Right atrium auricular region (tissue), 2 donors: Measurements from ENCODE around the gene NOCT. TPM values are rescaled to one million over a fixed set of nuclear protein-coding genes. Genes with fewer than 3 reads are reported as not detected.

Experiments
- DNase-seq: peaks from one replicate; pipeline ENCODE4 v3.0.0-alpha.2; 2019; ENCODE audit warnings: low spot score
- H3K27ac ChIP-seq, 2 donors: fragments of 200-600 bp; sonication (generic); 1 replicate in 1 of 2; 2 replicates in 1 of 2; pipeline ENCODE4 v1.5.1; 2016 to 2019
- H3K27me3 ChIP-seq, 2 donors: fragments of 200-600 bp; sonication (generic); one replicate each; pipeline versions ENCODE4 v1.5.1 to v1.6.0; 2017 to 2019
- H3K36me3 ChIP-seq: fragments of 200-600 bp; sonication (generic); one replicate; pipeline ENCODE4 v1.5.1; 2016
- H3K4me1 ChIP-seq, 2 donors: fragments of 200-600 bp; sonication (generic); one replicate each; pipeline versions ENCODE4 v1.5.1 to v1.6.0; 2017 to 2019
- H3K4me3 ChIP-seq, 2 donors: fragments of 200-600 bp; sonication (generic); 1 replicate in 1 of 2; 2 replicates in 1 of 2; pipeline ENCODE4 v1.5.1; 2017 to 2019; ENCODE audit warnings: mild to moderate bottlenecking in 1 of 2, moderate library complexity in 1 of 2
- H3K9me3 ChIP-seq, 2 donors: fragments of 200-600 bp; sonication (generic); one replicate each; pipeline ENCODE4 v1.5.1; 2019
- CTCF ChIP-seq, 2 donors: fragments of 200-600 bp; sonication (generic); IDR thresholded peaks; one replicate each; pipeline ENCODE4 v1.5.1; 2019; ENCODE audit warnings: antibody characterized with exemption in 2 of 2
- total RNA-seq, 2 donors: library from RNA; depleted of rRNA; stranded (reverse); fragments of >200 nt; gene quantifications; one replicate each; pipeline ENCODE4 v1.1.0, GENCODE V29; 2016

The NOCT gene
- total RNA-seq, 2 donors from 2014 or later = 6.7 to 6.8 TPM

GRCh38 chr4:139030614-139031235 is 15.1 kb downstream of the NOCT start:
- no peaks in the 10 kb centered on the region for H3K9me3 ChIP-seq
- H3K27ac ChIP-seq = peak overlapping the region; percentile 77 to 89
- DNase-seq = peak; percentile 82
- peaks cover 0 to 29% of the 10 kb centered on the region in 2 donors for H3K4me1 ChIP-seq
- TF ChIP-seq CTCF (IDR thresholded peaks at IDR 0.05) = peak; percentile 58 to 80
- no peak overlapping the region for H3K4me3 ChIP-seq
- no peaks in the 10 kb centered on the region for H3K36me3 ChIP-seq
- no peaks in the 10 kb centered on the region for H3K27me3 ChIP-seq

GRCh38 chr4:139035650-139036049 is 20.1 kb downstream of the NOCT start:
- Histone ChIP-seq H3K9me3 (no peaks in the 10 kb centered on the region), H3K36me3 (no peaks in the 10 kb centered on the region), H3K27ac (no peak overlapping the region), H3K4me1 (peaks cover 0 to 13% of the 10 kb centered on the region in 2 donors), H3K4me3 (no peak overlapping the region), H3K27me3 (no peaks in the 10 kb centered on the region)
- no peak for DNase-seq
- TF ChIP-seq CTCF (IDR thresholded peaks at IDR 0.05) = no peak

- H3K27me3 ChIP-seq = no peaks in the 10 kb centered on the region
- no peaks in the 10 kb centered on the region for H3K9me3 ChIP-seq
- no peak overlapping the region for H3K4me3 ChIP-seq
- no peak for DNase-seq
- H3K27ac ChIP-seq = no peak overlapping the region
- TF ChIP-seq CTCF (IDR thresholded peaks at IDR 0.05) = no peak
- no peaks in the 10 kb centered on the region for H3K36me3 ChIP-seq
- peaks cover 0 to 13% of the 10 kb centered on the region in 2 donors for H3K4me1 ChIP-seq
These were observed 21.3 kb downstream of the NOCT start for GRCh38 chr4:139036885-139037284.

GRCh38 chr4:139038874-139039443 is 23.4 kb downstream of the NOCT start:
- TF ChIP-seq CTCF (IDR thresholded peaks at IDR 0.05) = no peak
- DNase-seq = no peak
- no peaks in the 10 kb centered on the region for H3K36me3 ChIP-seq
- no peak overlapping the region for H3K4me3 ChIP-seq
- H3K27me3 ChIP-seq = no peaks in the 10 kb centered on the region
- H3K9me3 ChIP-seq = no peaks in the 10 kb centered on the region
- no peak overlapping the region for H3K27ac ChIP-seq
- peaks cover 0 to 13% of the 10 kb centered on the region in 2 donors for H3K4me1 ChIP-seq

- TF ChIP-seq CTCF (IDR thresholded peaks at IDR 0.05) = no peak
- Histone ChIP-seq H3K4me3 (no peak overlapping the region), H3K36me3 (peaks cover 11% of the 10 kb centered on the region), H3K9me3 (no peaks in the 10 kb centered on the region), H3K27me3 (no peaks in the 10 kb centered on the region), H3K4me1 (no peaks in the 10 kb centered on the region), H3K27ac (no peak overlapping the region)
- DNase-seq = no peak
These were observed 27.4 kb downstream of the NOCT start for GRCh38 chr4:139042981-139043460.
